Chondrocyte (in vitro differentiated cells): ENCODE data around the gene ADGRG1. TPM values are rescaled to one million over a fixed set of nuclear protein-coding genes. Genes with fewer than 3 reads are reported as not detected.

Experiments used
- DNase-seq: peaks from one replicate; pipeline ENCODE4 v3.0.0; 2021; ENCODE audit warnings: mixed read lengths, low spot score
- H3K27ac Mint-ChIP-seq: one replicate; pipeline ENCODE4 v1.8.0; 2021; ENCODE audit warnings: mild to moderate bottlenecking, moderate library complexity, mixed read lengths; ENCODE audit not compliant: unreplicated experiment
- H3K27me3 Mint-ChIP-seq: 2 replicates; pipeline ENCODE4 v1.8.0; 2021; ENCODE audit warnings: low read depth, mixed read lengths
- H3K36me3 Mint-ChIP-seq: 2 replicates; pipeline ENCODE4 v1.8.0; 2021; ENCODE audit warnings: low read depth, mixed read lengths
- H3K4me1 Mint-ChIP-seq: 2 replicates; pipeline ENCODE4 v1.8.0; 2021; ENCODE audit warnings: low read depth, mild to moderate bottlenecking, mixed read lengths
- H3K4me3 Mint-ChIP-seq: one replicate; pipeline ENCODE4 v1.8.0; 2021; ENCODE audit warnings: mild to moderate bottlenecking, moderate library complexity, mixed read lengths; ENCODE audit not compliant: unreplicated experiment
- H3K9me3 Mint-ChIP-seq: 2 replicates; pipeline ENCODE4 v1.8.0; 2021; ENCODE audit warnings: low read depth, mixed read lengths
- CTCF ChIP-seq: fragments of 200-600 bp; sonication (generic); IDR thresholded peaks from 2 replicates; pipeline ENCODE4 v1.5.0; 2021; ENCODE audit warnings: antibody characterized with exemption, mild to moderate bottlenecking, moderate library complexity
- total RNA-seq: library from RNA; stranded (reverse); gene quantifications from 3 replicates; pipeline ENCODE4 v1.2.1, GENCODE V29; 2021

ADGRG1 gene
- total RNA-seq, 1 donor from 2014 or later: 57.8 TPM

- TF ChIP-seq CTCF: no peak
- Mint-ChIP-seq H3K36me3 (peaks cover 3% of the 10 kb centered on the region), H3K4me3 (no peak overlapping the region), H3K27me3 (peaks cover 1% of the 10 kb centered on the region), H3K27ac (no peak overlapping the region), H3K9me3 (peaks cover 9% of the 10 kb centered on the region), H3K4me1 (peaks cover 20% of the 10 kb centered on the region)
- peak; percentile 2 for DNase-seq
These were observed 27.4 kb upstream of the ADGRG1 start for GRCh38 chr16:57600952-57601580.

- DNase-seq: peak; percentile 22
These were observed 26.5 kb upstream of the ADGRG1 start for GRCh38 chr16:57601801-57602478.

GRCh38 chr16:57603115-57604024 is 25.1 kb upstream of the ADGRG1 start:
- Mint-ChIP-seq H3K27me3 (no peaks in the 10 kb centered on the region), H3K4me1 (peaks cover 20% of the 10 kb centered on the region), H3K4me3 (no peak overlapping the region), H3K9me3 (peaks cover 2% of the 10 kb centered on the region), H3K36me3 (peaks cover 1% of the 10 kb centered on the region), H3K27ac (peak overlapping the region; percentile 28)
- TF ChIP-seq CTCF: no peak
- peak; percentile 46 for DNase-seq

More at GRCh38 chr16:57601801-57602478, 26.5 kb upstream of the ADGRG1 start:
- Mint-ChIP-seq H3K36me3 (peaks cover 3% of the 10 kb centered on the region), H3K27ac (peak overlapping the region; percentile 28), H3K4me3 (no peak overlapping the region), H3K9me3 (peaks cover 9% of the 10 kb centered on the region), H3K27me3 (peaks cover 1% of the 10 kb centered on the region), H3K4me1 (peaks cover 20% of the 10 kb centered on the region)
- no peak for TF ChIP-seq CTCF

- H3K4me1 Mint-ChIP-seq: peaks cover 20% of the 10 kb centered on the region
- no peaks in the 10 kb centered on the region for H3K27me3 Mint-ChIP-seq
- no peaks in the 10 kb centered on the region for H3K9me3 Mint-ChIP-seq
- peak; percentile 56 for DNase-seq
- H3K36me3 Mint-ChIP-seq: peaks cover 1% of the 10 kb centered on the region
- no peak overlapping the region for H3K4me3 Mint-ChIP-seq
- H3K27ac Mint-ChIP-seq: no peak overlapping the region
- no peak for TF ChIP-seq CTCF
These were observed 24.3 kb upstream of the ADGRG1 start for GRCh38 chr16:57604177-57604576.
